HepG2 (cell line): ENCODE results near the gene ZBTB43. TPM values are rescaled to one million over a fixed set of nuclear protein-coding genes. Genes with fewer than 3 reads are reported as not detected.

Source experiments
- ATAC-seq: fragments of 200-7000 bp; cut with Tn5 transposase; 3 replicates; pipeline ENCODE4 v1.9.1; 2020; ENCODE audit warnings: mild to moderate bottlenecking, moderate library complexity
- BruUV-seq: library from RNA; stranded (reverse); fragments of 400-500 nt; replicated peaks from 2 replicates; lab custom pipeline; 2021; lab: Mats Ljungman, UMichigan
- CTCF ChIA-PET: fragments of 300-600 bp; formaldehyde crosslinking; extraction: SDS; loops from one replicate; lab custom pipeline; 2021; ENCODE audit warnings: low total read pairs, inconsistent platforms, low intra/inter-chr PET ratio; lab: Yijun Ruan, JAX
- POLR2A ChIA-PET: fragments of 350-600 bp; sonication (Branson Sonifier 250); formaldehyde crosslinking; loops from one replicate; lab custom pipeline; 2020; ENCODE audit warnings: antibody characterized with exemption, inconsistent platforms; lab: Yijun Ruan, JAX
- DNase-seq: peaks from one replicate; pipeline ENCODE4 v3.0.0-alpha.2; 2015; ENCODE audit warnings: low spot score
- FAIRE-seq: peaks from 3 replicates; lab custom pipeline; 2011; peaks lifted over from hg19 to GRCh38; lab: Jason Lieb, UNC
- H2AFZ ChIP-seq: one replicate; pipeline ENCODE4 v1.6.1; 2011; ENCODE audit warnings: low read length, inconsistent platforms
- H3K27ac ChIP-seq: fragments of 300-600 bp; 3 replicates; pipeline ENCODE4 v1.8.0; 2011; ENCODE audit warnings: mixed run types, mild to moderate bottlenecking, mixed read lengths, low read length, inconsistent platforms; ENCODE audit not compliant: insufficient read depth; ENCODE audit errors: extremely low read length
- H3K27me3 ChIP-seq, 2 experiments: fragments of 200-600 bp in 1 of 2; 2 replicates in 1 of 2; 3 replicates in 1 of 2; pipeline versions ENCODE4 v1.6.0 to v1.8.0; 2011; ENCODE audit warnings: low read length in 2 of 2, mild to moderate bottlenecking in 2 of 2, moderate library complexity in 2 of 2, inconsistent platforms in 1 of 2; ENCODE audit not compliant: insufficient read depth in 2 of 2, control insufficient read depth in 1 of 2
- H3K36me3 ChIP-seq, 2 experiments: fragments of 200-600 bp in 1 of 2; replicated peaks in 1 of 2; 2 replicates in 1 of 2; 3 replicates in 1 of 2; pipeline versions ENCODE4 v1.5.1 to v1.8.0; 2011; ENCODE audit warnings: low read length in 2 of 2, inconsistent platforms in 1 of 2; ENCODE audit not compliant: insufficient read depth in 2 of 2, control insufficient read depth in 1 of 2
- H3K4me1 ChIP-seq: 2 replicates; pipeline ENCODE4 v1.5.1; 2012; ENCODE audit warnings: low read length, inconsistent platforms; ENCODE audit not compliant: insufficient read depth
- H3K4me2 ChIP-seq: 2 replicates; pipeline ENCODE4 v1.6.0; 2011; ENCODE audit warnings: low read depth, low read length, inconsistent platforms
- H3K4me3 ChIP-seq, 3 experiments: fragments of 200-600 bp in 1 of 3; sonication (generic), shearing (Covaris generic) in 1 of 3; replicated peaks in 1 of 3; 2 replicates each; pipeline ENCODE4 v1.5.1; 2011 to 2016; ENCODE audit warnings: low read length in 3 of 3, inconsistent platforms in 2 of 3, low read depth in 2 of 3, mild to moderate bottlenecking in 2 of 3, control low read depth in 1 of 3, mixed read lengths in 1 of 3; ENCODE audit not compliant: insufficient read depth in 1 of 3
- H3K79me2 ChIP-seq: one replicate; pipeline ENCODE4 v1.6.1; 2011; ENCODE audit warnings: low read length, inconsistent platforms; ENCODE audit not compliant: insufficient read depth
- H3K9ac ChIP-seq: 2 replicates; pipeline ENCODE4 v1.6.0; 2011; ENCODE audit warnings: mild to moderate bottlenecking, low read depth, low read length, inconsistent platforms; ENCODE audit not compliant: insufficient read depth
- H3K9me3 ChIP-seq: 2 replicates; pipeline ENCODE4 v1.5.1; 2012; ENCODE audit warnings: mild to moderate bottlenecking, low read length
- H4K20me1 ChIP-seq: 2 replicates; pipeline ENCODE4 v1.6.0; 2011; ENCODE audit warnings: inconsistent platforms, mild to moderate bottlenecking, low read length, moderate library complexity; ENCODE audit not compliant: insufficient read depth
- AHDC1 ChIP-seq: sonication (generic); formaldehyde crosslinking; IDR thresholded peaks from 2 replicates; pipeline ENCODE4 v1.5.1; 2020; ENCODE audit warnings: mild to moderate bottlenecking, missing genetic modification reagents, borderline replicate concordance
- FOXA3 ChIP-seq: IDR thresholded peaks from 2 replicates; pipeline ENCODE4 v1.6.1; 2016; ENCODE audit warnings: missing genetic modification reagents, missing compliant biosample characterization
- HIC2 ChIP-seq: sonication (generic); formaldehyde crosslinking; IDR thresholded peaks from 2 replicates; pipeline ENCODE4 v1.9.0; 2022; ENCODE audit warnings: low read depth, missing genetic modification reagents
- HMG20B ChIP-seq: conservative IDR thresholded peaks from 2 replicates; pipeline ENCODE4 v1.6.1; 2016; ENCODE audit warnings: missing genetic modification reagents, missing compliant biosample characterization
- MAFF ChIP-seq: IDR thresholded peaks from 2 replicates; pipeline ENCODE4 v1.6.1; 2011; ENCODE audit warnings: low read depth, low read length, improper control_type of control experiment
- PCBP1 ChIP-seq: fragments of 200-400 bp; formaldehyde crosslinking; IDR thresholded peaks from 2 replicates; pipeline ENCODE4 v1.6.1; 2017; ENCODE audit warnings: mild to moderate bottlenecking, low read depth, low read length, borderline replicate concordance
- SKI ChIP-seq: fragments of 450-650 bp; IDR thresholded peaks from one replicate; pipeline ENCODE4 v1.6.1; 2018; ENCODE audit warnings: mild to moderate bottlenecking; ENCODE audit not compliant: partially characterized antibody
- SMARCC2 ChIP-seq: fragments of 450-650 bp; IDR thresholded peaks from 2 replicates; pipeline ENCODE4 v1.6.1; 2017; ENCODE audit warnings: antibody characterized with exemption, mild to moderate bottlenecking
- SP4 ChIP-seq: sonication (generic); formaldehyde crosslinking; IDR thresholded peaks from 2 replicates; pipeline ENCODE4 v1.8.1; 2023; ENCODE audit warnings: mild to moderate bottlenecking, missing genetic modification reagents
- TAF15 ChIP-seq: fragments of 200-400 bp; formaldehyde crosslinking; IDR thresholded peaks from one replicate; pipeline ENCODE4 v1.6.1; 2018; ENCODE audit warnings: mild to moderate bottlenecking, low read depth, low read length; ENCODE audit not compliant: poor library complexity, severe bottlenecking
- ZNF234 ChIP-seq: sonication (generic); formaldehyde crosslinking; conservative IDR thresholded peaks from 2 replicates; pipeline ENCODE4 v1.5.1; 2020; ENCODE audit warnings: mild to moderate bottlenecking, missing genetic modification reagents
- ZNF251 ChIP-seq: sonication (generic); formaldehyde crosslinking; IDR thresholded peaks from 2 replicates; pipeline ENCODE4 v1.9.0; 2021; ENCODE audit warnings: mild to moderate bottlenecking, missing genetic modification reagents
- ZNF335 ChIP-seq: sonication (generic); formaldehyde crosslinking; IDR thresholded peaks from 2 replicates; pipeline ENCODE4 v1.4.0; 2020; ENCODE audit warnings: missing genetic modification reagents
- ZNF576 ChIP-seq: sonication (generic); formaldehyde crosslinking; IDR thresholded peaks from 2 replicates; pipeline ENCODE4 v1.4.0; 2020; ENCODE audit warnings: mild to moderate bottlenecking, missing genetic modification reagents
- ZNF577 ChIP-seq: sonication (generic); formaldehyde crosslinking; IDR thresholded peaks from 2 replicates; pipeline ENCODE4 v1.4.0; 2020; ENCODE audit warnings: mild to moderate bottlenecking, low read depth, missing genetic modification reagents, borderline replicate concordance
- ZNF740 ChIP-seq: sonication (generic); formaldehyde crosslinking; IDR thresholded peaks from 2 replicates; pipeline ENCODE4 v1.4.0; 2020; ENCODE audit warnings: missing genetic modification reagents
- WGBS: methylation state at CpG from one replicate; pipeline ENCODE4 v1.1.6; 2017; ENCODE audit warnings: low lambda C conversion rate; 5-methylcytosine and 5-hydroxymethylcytosine counted together
- in situ Hi-C: cut with HindIII; loops from 2 replicates; pipeline ENCODE4 v1.10.0; 2017; ENCODE audit warnings: low pct_unique_long_range_greater_than_20kb; ENCODE audit not compliant: extremely low pct_ligation_motif_present
- intact Hi-C: fragments of 100-400 bp; cut with micrococcal nuclease; formaldehyde crosslinking; loops from one replicate; pipeline ENCODE4 v1.10.0; 2022; ENCODE audit not compliant: unreplicated experiment
- polyA plus RNA-seq, 8 experiments: library from polyadenylated mRNA; depleted of rRNA in 3 of 8; stranded (reverse) in 7 of 8; unstranded in 1 of 8; fragments of >200 nt; fragmentation: Illumina TruSeq in 4 of 8; extraction: Trizol in 4 of 8; gene quantifications; 2 replicates each; pipeline versions ENCODE4 v1.2.1 to v1.2.3, GENCODE V29; 2011 to 2016; ENCODE audit warnings: low read depth in 4 of 8, missing spikeins in 1 of 8, mixed read lengths in 1 of 8; ENCODE audit not compliant: insufficient read depth in 1 of 8
- total RNA-seq, 5 experiments: library from RNA; depleted of rRNA; stranded (reverse); fragments of >200 nt; fragmentation: Illumina TruSeq; extraction: Trizol; gene quantifications; 2 replicates each; pipeline ENCODE4 v1.2.3, GENCODE V29; 2016; ENCODE audit warnings: low read depth in 1 of 5

The ZBTB43 gene
- total and polyA plus RNA-seq, 2 of the 13 experiments (the other 11 are each of a cell fraction or from before 2014, with no cell fraction given) = 7.1 to 31.4 TPM

GRCh38 chr9:126880226-126880946 lies 75.5 kb downstream of the ZBTB43 start (continued):
- no peak for TF ChIP-seq ZNF577 (CRISPR knock-in tag)
- TF ChIP-seq SMARCC2 = no peak
- no peak for TF ChIP-seq ZNF251 (CRISPR knock-in tag)
- TF ChIP-seq SKI = no peak
- no peak for TF ChIP-seq HIC2 (CRISPR knock-in tag)

- H2AFZ ChIP-seq = no peak overlapping the region
- over 99% methylated on average over 6 of the region's 6 CpGs for WGBS
- DNase-seq = no peak
- intact Hi-C loops (no loop called here), in situ Hi-C loops (no loop called here)
- no peak overlapping the region for H3K27ac ChIP-seq
- ATAC-seq = no peak
- peaks cover 9% of the 10 kb centered on the region for H3K79me2 ChIP-seq
- ChIA-PET POLR2A (no interaction called here), CTCF (no interaction called here)
- H3K4me3 ChIP-seq = no peak overlapping the region
- no peaks in the 10 kb centered on the region; the same call in 1 of the 2 replicates for H4K20me1 ChIP-seq
- FAIRE-seq = no peak
- H3K27me3 ChIP-seq = no peaks in the 10 kb centered on the region
- no peak overlapping the region for H3K9ac ChIP-seq
- no TSS peak for BruUV-seq
- no peaks in the 10 kb centered on the region for H3K9me3 ChIP-seq
- no peak overlapping the region for H3K4me2 ChIP-seq
- peaks cover 16 to 29% of the 10 kb centered on the region in 2 experiments; a peak in 4 of 5 replicates for H3K36me3 ChIP-seq
- H3K4me1 ChIP-seq = peaks cover 19% of the 10 kb centered on the region
- TF ChIP-seq FOXA3 (CRISPR knock-in tag) (no peak), MAFF (no peak), HMG20B (CRISPR knock-in tag) (no peak), PCBP1 (no peak), SP4 (CRISPR knock-in tag) (no peak), ZNF234 (CRISPR knock-in tag) (no peak), ZNF740 (CRISPR knock-in tag) (no peak), TAF15 (no peak), ZNF576 (CRISPR knock-in tag) (no peak), ZNF335 (CRISPR knock-in tag) (no peak), AHDC1 (no peak)
Observed at GRCh38 chr9:126880947-126881332, 76.1 kb downstream of the ZBTB43 start.
